Epithelial cell of proximal tubule (primary cell): ENCODE results near the gene ZDHHC3. TPM values are rescaled to one million over a fixed set of nuclear protein-coding genes. Genes with fewer than 3 reads are reported as not detected.
A peak's percentile ranks its signal among the peaks of the same experiment; 100 is the strongest.

Experiments
- DNase-seq: peaks from one replicate; pipeline ENCODE4 v3.0.0-alpha.2; 2011; ENCODE audit warnings: low read depth
- H3K4me3 ChIP-seq: 2 replicates; pipeline ENCODE4 v1.5.1; 2011; ENCODE audit warnings: low read depth, mild to moderate bottlenecking, low read length
- total RNA-seq: library from RNA; depleted of rRNA; stranded (reverse); fragments of >200 nt; gene quantifications from 2 replicates; pipeline ENCODE4 v1.2.3, GENCODE V29; 2015
- TF ChIP-seq, protein P1 (sequence below): conservative IDR thresholded peaks from 2 replicates; pipeline ENCODE4 v1.5.1; 2012; ENCODE audit warnings: low read depth, mild to moderate bottlenecking, low read length

Gene ZDHHC3
- total RNA-seq, 1 donor from 2014 or later = 38.9 TPM

DNA sequence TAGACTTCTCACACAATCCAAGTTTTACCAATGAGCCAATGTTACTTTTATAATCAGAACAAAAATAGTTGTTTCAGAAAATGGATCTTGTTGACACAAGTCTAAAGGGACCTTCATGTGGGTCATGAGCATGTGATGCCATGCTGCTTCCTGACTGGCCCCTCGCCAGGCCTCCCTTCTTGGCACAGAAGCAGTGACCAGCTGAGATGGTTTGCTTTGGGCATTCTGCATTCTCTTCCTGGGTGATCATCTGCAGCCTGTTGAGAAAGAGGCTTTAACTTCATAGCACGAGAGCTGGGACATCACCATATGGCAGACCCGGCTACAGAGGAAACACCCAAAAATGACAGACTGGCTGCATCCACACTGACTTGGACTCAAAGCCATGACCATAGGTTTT is 55.9 kb downstream of the ZDHHC3 start:
- TF ChIP-seq, protein P1, sequence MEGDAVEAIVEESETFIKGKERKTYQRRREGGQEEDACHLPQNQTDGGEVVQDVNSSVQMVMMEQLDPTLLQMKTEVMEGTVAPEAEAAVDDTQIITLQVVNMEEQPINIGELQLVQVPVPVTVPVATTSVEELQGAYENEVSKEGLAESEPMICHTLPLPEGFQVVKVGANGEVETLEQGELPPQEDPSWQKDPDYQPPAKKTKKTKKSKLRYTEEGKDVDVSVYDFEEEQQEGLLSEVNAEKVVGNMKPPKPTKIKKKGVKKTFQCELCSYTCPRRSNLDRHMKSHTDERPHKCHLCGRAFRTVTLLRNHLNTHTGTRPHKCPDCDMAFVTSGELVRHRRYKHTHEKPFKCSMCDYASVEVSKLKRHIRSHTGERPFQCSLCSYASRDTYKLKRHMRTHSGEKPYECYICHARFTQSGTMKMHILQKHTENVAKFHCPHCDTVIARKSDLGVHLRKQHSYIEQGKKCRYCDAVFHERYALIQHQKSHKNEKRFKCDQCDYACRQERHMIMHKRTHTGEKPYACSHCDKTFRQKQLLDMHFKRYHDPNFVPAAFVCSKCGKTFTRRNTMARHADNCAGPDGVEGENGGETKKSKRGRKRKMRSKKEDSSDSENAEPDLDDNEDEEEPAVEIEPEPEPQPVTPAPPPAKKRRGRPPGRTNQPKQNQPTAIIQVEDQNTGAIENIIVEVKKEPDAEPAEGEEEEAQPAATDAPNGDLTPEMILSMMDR = no peak
- H3K4me3 ChIP-seq = no peak overlapping the region
- no peak for DNase-seq

DNA sequence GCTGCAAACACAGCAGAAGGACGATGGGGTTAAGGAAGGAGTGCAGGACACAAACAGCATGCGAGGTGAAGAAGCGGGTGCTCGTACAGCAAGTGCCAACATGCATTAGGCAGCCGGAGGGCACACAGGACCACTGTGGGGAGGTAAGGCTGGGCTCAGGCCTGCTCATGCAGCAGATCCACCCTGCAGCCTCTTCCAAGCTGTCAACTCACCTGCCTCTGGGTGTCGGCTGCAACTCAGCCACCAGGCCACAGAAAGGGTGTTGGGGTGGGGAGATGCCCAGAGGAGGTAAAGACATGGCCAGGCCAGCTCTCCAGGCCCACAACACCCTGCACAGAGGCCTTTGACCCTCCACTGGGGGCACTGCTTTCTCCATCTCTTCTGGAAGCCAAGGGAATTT is 57.4 kb downstream of the ZDHHC3 start:
- TF ChIP-seq, protein P1 = no peak
- DNase-seq = no peak
- H3K4me3 ChIP-seq = no peak overlapping the region

DNA sequence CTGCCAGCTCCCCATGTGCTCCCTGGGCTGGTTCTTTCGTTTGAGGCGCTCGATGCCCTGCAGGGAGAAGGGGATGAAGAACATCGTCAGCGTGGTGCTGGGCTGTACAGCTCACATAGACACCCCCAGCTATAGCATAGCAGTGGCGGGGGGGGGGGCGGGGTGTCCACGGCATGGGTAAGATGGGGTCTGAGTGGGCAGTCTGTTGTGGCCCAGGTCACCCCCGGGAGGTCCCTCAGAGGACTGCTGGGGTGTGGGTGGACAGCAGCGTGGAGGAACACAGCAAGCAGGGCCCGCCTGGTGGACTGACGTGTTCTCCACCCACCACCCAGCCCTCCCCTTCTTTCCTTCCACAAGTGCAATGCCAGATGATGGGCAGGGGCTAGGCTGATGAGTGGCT is 57.9 kb downstream of the ZDHHC3 start:
- no peak for DNase-seq
- TF ChIP-seq, protein P1 = no peak
- H3K4me3 ChIP-seq = no peak overlapping the region

DNA sequence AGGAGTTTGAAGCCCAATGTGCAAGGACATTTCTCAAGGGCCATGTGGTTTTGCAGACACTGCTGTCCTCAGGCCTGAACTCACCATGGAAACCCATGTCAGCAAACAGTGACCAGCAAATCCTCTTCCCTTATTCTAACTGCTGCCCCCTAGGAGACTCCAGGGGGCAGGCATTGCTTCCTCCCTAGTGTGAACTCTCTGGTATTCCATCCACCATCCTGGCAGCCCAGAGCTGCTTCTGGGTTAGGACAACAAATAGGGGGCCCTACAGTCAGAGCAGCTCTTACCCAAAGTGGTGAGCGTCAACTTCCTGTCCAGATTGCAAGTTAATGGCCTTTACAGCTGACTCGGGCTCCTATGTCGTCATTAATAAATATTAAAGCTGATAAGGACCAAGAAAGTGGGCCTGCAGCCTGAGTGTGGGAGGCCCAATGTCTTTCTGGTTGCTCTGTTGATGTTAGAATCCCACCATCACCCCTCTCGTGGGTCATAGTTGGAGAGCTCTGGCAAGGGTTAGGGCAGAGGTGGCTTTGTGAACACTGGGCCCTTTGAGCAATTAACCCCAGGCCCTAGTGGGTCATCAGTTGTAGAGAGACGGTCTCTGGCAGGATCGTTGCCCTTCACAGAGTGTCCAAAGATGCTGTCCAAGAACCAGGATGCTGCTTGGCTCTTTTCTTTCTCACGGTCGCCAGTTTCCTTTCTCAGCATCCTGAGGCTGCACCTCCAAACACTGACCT is 60.1 kb downstream of the ZDHHC3 start:
- no peak overlapping the region for H3K4me3 ChIP-seq
- TF ChIP-seq, protein P1 = peak; percentile 4
- no peak for DNase-seq

DNA sequence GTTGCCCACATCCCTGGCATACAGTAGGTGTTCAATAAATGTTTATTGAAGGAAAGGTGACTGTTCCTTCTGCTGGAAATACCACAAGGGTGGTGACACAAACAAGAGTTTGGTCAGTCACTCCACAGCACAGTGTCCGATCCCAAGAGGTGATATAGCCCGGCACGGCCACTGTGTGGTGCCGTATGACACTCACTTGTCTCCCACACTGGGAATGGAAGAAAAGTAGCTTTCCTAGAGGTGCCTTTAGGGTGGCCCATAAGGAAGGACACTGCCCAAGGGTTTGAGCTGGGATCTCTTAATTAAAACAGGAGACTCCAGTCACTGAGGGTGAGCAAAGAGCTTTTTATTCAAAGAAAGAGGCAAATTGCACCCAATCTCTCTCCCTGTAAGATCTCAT is 61.0 kb downstream of the ZDHHC3 start:
- TF ChIP-seq, protein P1 = peak; percentile 34
- no peak for DNase-seq
- H3K4me3 ChIP-seq = no peak overlapping the region

DNA sequence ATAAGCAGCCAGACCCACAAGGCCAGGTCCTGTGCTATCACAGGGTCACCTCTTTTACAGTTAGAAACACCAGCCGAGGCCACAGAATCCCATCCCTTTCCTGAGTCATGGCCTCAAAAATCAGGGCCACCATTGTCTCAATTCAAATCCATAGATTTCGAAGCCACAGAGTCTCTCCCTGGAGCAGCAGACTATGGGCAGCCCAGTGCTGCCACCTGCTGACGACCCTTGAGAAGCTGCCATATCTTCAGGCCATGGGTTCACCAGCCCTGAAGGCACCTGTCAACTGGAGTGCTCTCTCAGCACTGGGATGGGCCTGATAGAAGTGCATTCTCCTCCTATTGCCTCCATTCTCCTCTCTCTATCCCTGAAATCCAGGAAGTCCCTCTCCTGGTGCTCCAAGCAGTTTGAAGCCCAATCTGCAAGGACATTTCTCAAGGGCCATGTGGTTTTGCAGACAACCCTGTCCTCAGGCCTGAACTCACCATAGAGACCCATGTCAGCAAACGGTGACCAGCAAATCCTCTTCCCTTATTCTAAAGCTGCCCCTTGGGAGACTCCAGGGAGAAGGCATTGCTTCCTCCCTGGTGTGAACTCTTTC is 62.0 kb downstream of the ZDHHC3 start:
- no peak for DNase-seq
- no peak overlapping the region for H3K4me3 ChIP-seq
- TF ChIP-seq, protein P1 = peak; percentile 83

DNA sequence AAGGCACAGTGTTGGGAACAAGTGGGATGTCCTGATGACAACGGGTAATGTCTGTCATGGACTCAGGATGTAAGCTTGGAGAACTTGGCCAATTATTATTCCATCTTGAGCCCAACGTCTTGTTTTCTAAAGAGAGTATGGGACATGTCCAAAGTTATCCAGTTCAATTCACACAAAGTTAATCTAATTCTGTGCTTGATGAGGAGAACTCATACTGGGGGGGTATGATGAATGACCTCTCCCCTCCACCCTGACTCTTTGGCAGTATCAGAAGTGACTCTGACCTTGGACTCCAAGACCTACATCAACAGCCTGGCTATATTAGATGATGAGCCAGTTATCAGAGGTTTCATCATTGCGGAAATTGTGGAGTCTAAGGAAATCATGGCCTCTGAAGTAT is 65.3 kb downstream of the ZDHHC3 start:
- no peak overlapping the region for H3K4me3 ChIP-seq
- TF ChIP-seq, protein P1 = no peak
- no peak for DNase-seq
